A549 (cell line): ENCODE results near the gene ADCYAP1R1. TPM values are rescaled to one million over a fixed set of nuclear protein-coding genes. Genes with fewer than 3 reads are reported as not detected.

Experiments
- ATAC-seq, 2 experiments: fragments of 200-7000 bp in 1 of 2; fragments of >200 bp in 1 of 2; cut with Nextera tagmentation in 1 of 2; cut with Tn5 transposase in 1 of 2; 3 replicates each; pipeline versions ENCODE4 v1.8.0 to v1.9.1; 2018 to 2020; ENCODE audit warnings: mild to moderate bottlenecking in 1 of 2, moderate library complexity in 1 of 2
- CTCF ChIA-PET: fragments of 300-600 bp; sonication (Branson Sonifier 250); formaldehyde crosslinking; extraction: SDS; loops from one replicate; lab custom pipeline; 2021; ENCODE audit warnings: antibody characterized with exemption, inconsistent platforms; lab: Yijun Ruan, JAX
- POLR2A ChIA-PET: fragments of 350-600 bp; formaldehyde crosslinking; extraction: SDS; loops from one replicate; lab custom pipeline; 2021; ENCODE audit warnings: antibody characterized with exemption, inconsistent platforms; lab: Yijun Ruan, JAX
- DNase-seq, 2 experiments: peaks; one replicate each; pipeline versions ENCODE4 v3.0.0 to v3.0.0-alpha.2; 2011 to 2016; ENCODE audit warnings: low read depth in 1 of 2, low spot score in 1 of 2
- FAIRE-seq: peaks from 2 replicates; lab custom pipeline; 2011; peaks lifted over from hg19 to GRCh38; lab: Jason Lieb, UNC
- H3K27ac ChIP-seq, 2 experiments: fragments of >200 bp; sonication (Bioruptor Twin); formaldehyde crosslinking; 3 replicates each; pipeline ENCODE4 v1.5.1; 2016 to 2017
- H3K4me1 ChIP-seq: fragments of >200 bp; sonication (Bioruptor Twin); formaldehyde crosslinking; 3 replicates; pipeline ENCODE4 v1.6.1; 2016
- H3K4me2 ChIP-seq: fragments of >200 bp; sonication (Bioruptor Twin); formaldehyde crosslinking; 3 replicates; pipeline ENCODE4 v1.6.1; 2016
- H3K4me3 ChIP-seq: fragments of >200 bp; sonication (Bioruptor Twin); formaldehyde crosslinking; 3 replicates; pipeline ENCODE4 v1.5.1; 2016
- H3K9me3 ChIP-seq: fragments of >200 bp; sonication (Bioruptor Twin); formaldehyde crosslinking; 3 replicates; pipeline ENCODE4 v1.6.1; 2016
- CEBPB ChIP-seq, 2 experiments: fragments of >200 bp in 1 of 2; sonication (Bioruptor Twin) in 1 of 2; formaldehyde crosslinking in 1 of 2; IDR thresholded peaks; 2 replicates each; pipeline ENCODE4 v1.6.1; 2012 to 2016
- CHD4 ChIP-seq: fragments of 200-600 bp; sonication (generic); IDR thresholded peaks from 2 replicates; pipeline ENCODE4 v1.6.1; 2016; ENCODE audit warnings: antibody characterized with exemption, mild to moderate bottlenecking, borderline replicate concordance
- EHF ChIP-seq: fragments of 250-450 bp; sonication (Bioruptor Pico); IDR thresholded peaks from 2 replicates; pipeline ENCODE4 v1.5.0; 2020; ENCODE audit warnings: mild to moderate bottlenecking
- EHMT2 ChIP-seq: fragments of 200-600 bp; sonication (generic); IDR thresholded peaks from 2 replicates; pipeline ENCODE4 v1.6.1; 2016; ENCODE audit warnings: antibody characterized with exemption, low read depth, mild to moderate bottlenecking, moderate library complexity
- FOSL2 ChIP-seq, 2 experiments: fragments of 450-650 bp in 1 of 2; fragments of >200 bp in 1 of 2; sonication (Bioruptor Twin) in 1 of 2; formaldehyde crosslinking; IDR thresholded peaks; 2 replicates each; pipeline versions ENCODE4 v1.5.0 to v1.6.1; 2016 to 2020; ENCODE audit warnings: mild to moderate bottlenecking in 1 of 2, moderate library complexity in 1 of 2
- FOXS1 ChIP-seq: fragments of 250-450 bp; sonication (Bioruptor Pico); IDR thresholded peaks from 2 replicates; pipeline ENCODE4 v1.5.0; 2020; ENCODE audit warnings: mild to moderate bottlenecking, moderate library complexity
- HOXB5 ChIP-seq: fragments of 250-450 bp; sonication (Bioruptor Pico); IDR thresholded peaks from 2 replicates; pipeline ENCODE4 v1.5.0; 2020; ENCODE audit warnings: mild to moderate bottlenecking, moderate library complexity
- KDM5A ChIP-seq: fragments of 200-600 bp; sonication (generic); IDR thresholded peaks from 2 replicates; pipeline ENCODE4 v1.6.1; 2016; ENCODE audit warnings: antibody characterized with exemption, mild to moderate bottlenecking
- POLR2AphosphoS2 ChIP-seq: conservative IDR thresholded peaks from 2 replicates; pipeline ENCODE4 v1.6.1; 2012; ENCODE audit warnings: low read length, improper control_type of control experiment, inconsistent platforms
- RFX5 ChIP-seq: fragments of 450-650 bp; IDR thresholded peaks from 2 replicates; pipeline ENCODE4 v1.7.1; 2014; ENCODE audit warnings: antibody characterized with exemption, mild to moderate bottlenecking, moderate library complexity
- SREBF2 ChIP-seq: fragments of 450-650 bp; IDR thresholded peaks from 2 replicates; pipeline ENCODE4 v1.6.1; 2014; ENCODE audit warnings: mild to moderate bottlenecking, moderate library complexity
- ZSCAN20 ChIP-seq: fragments of 250-450 bp; sonication (Bioruptor Pico); IDR thresholded peaks from 2 replicates; pipeline ENCODE4 v1.8.0; 2022; ENCODE audit warnings: mild to moderate bottlenecking, moderate library complexity
- WGBS: methylation state at CpG from one replicate; pipeline ENCODE4 v1.1.6; 2017; ENCODE audit errors: missing lambda C conversion rate; 5-methylcytosine and 5-hydroxymethylcytosine counted together
- polyA plus RNA-seq, 4 experiments: library from polyadenylated mRNA; depleted of rRNA in 3 of 4; stranded (reverse); fragments of >200 nt; fragmentation: RNase III in 1 of 4; extraction: RNeasy Plus Mini Kit Qiagen cat#74134 plus additional on column Dnase treatment in 1 of 4; gene quantifications; 2 replicates in 3 of 4; 3 replicates in 1 of 4; pipeline ENCODE4 v1.2.3, GENCODE V29; 2011 to 2017
- TF ChIP-seq, protein P1 (sequence below): fragments of >200 bp; sonication (Bioruptor Twin); formaldehyde crosslinking; IDR thresholded peaks from 2 replicates; pipeline ENCODE4 v1.6.1; 2016
- TF ChIP-seq, protein P2 (sequence below): fragments of 250-450 bp; sonication (Bioruptor Pico); IDR thresholded peaks from 2 replicates; pipeline ENCODE4 v1.5.0; 2020; ENCODE audit warnings: low read depth, mild to moderate bottlenecking, moderate library complexity
- TF ChIP-seq, protein P3 (sequence below): fragments of 150-350 bp; IDR thresholded peaks from 2 replicates; pipeline ENCODE4 v1.6.1; 2014; ENCODE audit warnings: low read depth, mild to moderate bottlenecking, low read length

The ADCYAP1R1 gene
- polyA plus RNA-seq, 2 of the 4 experiments (the other 2 are of a cell fraction), result 0.01 TPM; not detected in 1

DNA sequence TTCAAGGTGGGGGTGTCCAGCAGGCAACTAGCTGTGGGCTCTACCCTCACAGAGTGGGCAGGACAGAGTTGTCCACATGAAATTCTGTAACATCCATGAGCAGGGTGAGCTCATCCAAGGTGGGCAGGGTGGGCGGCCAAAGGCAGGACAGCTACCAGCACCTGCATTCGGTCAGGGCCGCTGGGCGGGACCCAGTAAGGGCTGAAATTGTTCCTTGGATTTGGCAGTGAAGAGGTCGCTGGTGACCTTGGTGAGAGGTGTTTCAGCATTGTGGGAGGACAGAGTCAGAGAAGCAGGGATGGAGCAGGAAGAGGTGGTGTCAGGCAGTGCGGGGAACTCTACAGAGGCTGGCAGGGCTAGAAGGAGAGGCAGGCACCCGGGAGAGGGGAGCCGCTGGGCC lies 23.9 kb downstream of the ADCYAP1R1 start:
- ATAC-seq (no peak), FAIRE-seq (no peak), DNase-seq (no peak)
- H3K9me3 ChIP-seq, result no peaks in the 10 kb centered on the region
- H3K27ac ChIP-seq, result no peak overlapping the region
- CTCF ChIA-PET, result interaction anchor here (0.5 to 2.2 kb wide), 4 partner anchors 10 to 137 kb away, joined by 3 to 6 read pairs (median 4); no protein-coding TSS in a partner anchor
- WGBS, result 34% methylated on average over 7 of the region's 8 CpGs
- no peaks in the 10 kb centered on the region for H3K4me1 ChIP-seq
- POLR2A ChIA-PET, result no interaction called here
- no peak overlapping the region for H3K4me3 ChIP-seq
- no peak overlapping the region for H3K4me2 ChIP-seq
- TF ChIP-seq FOSL2 (IDR thresholded peaks at IDR 0.05) (no peak), FOSL2 (CRISPR knock-in tag; IDR thresholded peaks at IDR 0.05) (no peak), EHMT2 (no peak), KDM5A (no peak), CHD4 (no peak), ZSCAN20 (CRISPR knock-in tag) (no peak), POLR2AphosphoS2 (no peak), SREBF2 (no peak)

DNA sequence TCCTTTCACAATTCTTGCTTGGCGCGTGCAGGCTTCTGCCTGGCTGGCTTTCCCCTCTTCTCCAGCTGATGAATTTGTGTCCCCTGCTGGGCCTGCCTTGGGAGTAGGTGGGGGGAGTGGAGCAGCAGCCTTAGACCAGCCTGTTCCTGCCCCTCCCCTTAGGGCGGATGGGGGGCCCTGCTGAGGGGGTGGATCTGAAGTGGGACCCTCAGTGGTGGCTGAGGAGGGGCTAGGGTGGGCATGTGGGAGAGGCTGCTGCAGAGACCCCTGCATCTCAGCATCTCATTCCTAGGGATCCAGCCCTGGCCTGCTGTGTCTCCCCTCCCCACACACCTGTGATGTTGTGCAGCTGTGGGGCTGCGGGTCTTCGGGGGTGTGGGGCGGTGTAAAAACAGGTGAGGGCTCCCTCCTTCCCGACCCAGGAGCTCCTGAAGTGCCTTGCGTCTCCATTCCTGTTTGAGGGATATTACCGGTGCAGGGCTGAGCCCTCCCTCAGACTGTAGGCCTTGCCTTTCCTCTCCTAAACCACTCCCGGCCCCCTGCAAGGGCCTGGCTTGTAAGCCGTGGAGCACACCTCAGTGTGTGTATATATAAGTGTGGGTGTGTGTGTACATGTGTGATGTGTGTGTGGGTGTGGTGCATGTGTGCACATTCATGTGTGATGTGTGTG lies 24.7 kb downstream of the ADCYAP1R1 start:
- FAIRE-seq (no peak), ATAC-seq (no peak), DNase-seq (no peak)
- TF ChIP-seq SREBF2 (no peak), EHF (CRISPR knock-in tag) (no peak), CEBPB (IDR thresholded peaks at IDR 0.05) (no peak), RFX5 (no peak), FOXS1 (CRISPR knock-in tag) (no peak)
- TF ChIP-seq, protein P1, sequence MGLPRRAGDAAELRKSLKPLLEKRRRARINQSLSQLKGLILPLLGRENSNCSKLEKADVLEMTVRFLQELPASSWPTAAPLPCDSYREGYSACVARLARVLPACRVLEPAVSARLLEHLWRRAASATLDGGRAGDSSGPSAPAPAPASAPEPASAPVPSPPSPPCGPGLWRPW, result no peak
- TF ChIP-seq, protein P2, sequence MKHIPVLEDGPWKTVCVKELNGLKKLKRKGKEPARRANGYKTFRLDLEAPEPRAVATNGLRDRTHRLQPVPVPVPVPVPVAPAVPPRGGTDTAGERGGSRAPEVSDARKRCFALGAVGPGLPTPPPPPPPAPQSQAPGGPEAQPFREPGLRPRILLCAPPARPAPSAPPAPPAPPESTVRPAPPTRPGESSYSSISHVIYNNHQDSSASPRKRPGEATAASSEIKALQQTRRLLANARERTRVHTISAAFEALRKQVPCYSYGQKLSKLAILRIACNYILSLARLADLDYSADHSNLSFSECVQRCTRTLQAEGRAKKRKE (CRISPR knock-in tag), result no peak
- CTCF ChIA-PET, result interaction anchor here (0.5 to 2.2 kb wide), 5 partner anchors 10 to 137 kb away, joined by 3 to 6 read pairs (median 3); no protein-coding TSS in a partner anchor
- Histone ChIP-seq H3K9me3 (no peaks in the 10 kb centered on the region), H3K4me2 (no peak overlapping the region), H3K4me1 (no peaks in the 10 kb centered on the region), H3K27ac (no peak overlapping the region), H3K4me3 (no peak overlapping the region)
- 29% methylated on average over 8 of the region's 11 CpGs for WGBS
- POLR2A ChIA-PET, result no interaction called here

DNA sequence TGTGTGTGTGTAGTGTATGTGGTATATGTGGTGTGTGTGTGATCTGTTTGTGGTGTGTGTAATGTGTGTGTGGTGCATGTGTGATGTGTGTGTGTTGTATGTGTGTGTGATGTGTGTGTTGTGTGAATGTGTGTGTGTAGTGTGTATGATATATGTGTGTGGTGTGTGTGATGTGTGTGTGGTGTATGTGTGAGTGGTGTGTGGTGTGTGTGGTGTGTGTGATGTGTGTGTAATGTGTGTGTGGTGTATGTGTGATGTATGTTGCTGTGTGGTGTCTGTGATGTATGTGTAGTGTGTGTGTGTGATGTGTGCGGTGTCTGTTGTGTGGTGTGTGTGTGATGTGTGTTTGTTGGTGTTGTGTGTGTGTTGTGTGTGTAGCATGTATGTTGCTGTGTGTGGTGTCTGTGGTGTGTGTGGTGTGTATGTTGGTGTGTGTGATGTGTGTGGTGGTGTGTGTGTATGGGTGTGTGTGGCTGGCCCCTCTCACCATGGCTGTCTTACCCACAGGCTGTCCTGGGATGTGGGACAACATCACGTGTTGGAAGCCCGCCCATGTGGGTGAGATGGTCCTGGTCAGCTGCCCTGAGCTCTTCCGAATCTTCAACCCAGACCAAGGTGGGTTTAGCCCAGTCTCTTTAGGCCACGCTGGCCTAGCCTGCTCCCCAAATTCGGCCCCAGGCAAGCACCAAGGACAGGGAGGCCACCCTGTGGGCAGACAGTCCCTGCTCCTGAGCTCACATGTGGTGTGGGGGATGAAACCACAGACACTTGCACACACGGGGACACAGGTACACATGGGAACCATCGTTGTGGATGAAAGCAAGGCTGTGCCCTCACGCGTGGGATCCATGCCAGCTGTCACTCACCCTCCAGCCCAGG lies 25.6 kb downstream of the ADCYAP1R1 start:
- Histone ChIP-seq H3K27ac (no peak overlapping the region), H3K4me3 (no peak overlapping the region), H3K4me2 (no peak overlapping the region), H3K9me3 (no peaks in the 10 kb centered on the region), H3K4me1 (no peaks in the 10 kb centered on the region)
- POLR2A ChIA-PET, result no interaction called here
- ATAC-seq (no peak), DNase-seq (no peak), FAIRE-seq (no peak)
- 50% methylated on average over 7 of the region's 10 CpGs for WGBS
- CTCF ChIA-PET, result interaction anchor here (1.0 to 1.4 kb wide), 2 partner anchors 19 to 45 kb away, joined by 3 read pairs; no protein-coding TSS in a partner anchor
- TF ChIP-seq HOXB5 (CRISPR knock-in tag) (no peak), KDM5A (no peak)
- TF ChIP-seq, protein P3, sequence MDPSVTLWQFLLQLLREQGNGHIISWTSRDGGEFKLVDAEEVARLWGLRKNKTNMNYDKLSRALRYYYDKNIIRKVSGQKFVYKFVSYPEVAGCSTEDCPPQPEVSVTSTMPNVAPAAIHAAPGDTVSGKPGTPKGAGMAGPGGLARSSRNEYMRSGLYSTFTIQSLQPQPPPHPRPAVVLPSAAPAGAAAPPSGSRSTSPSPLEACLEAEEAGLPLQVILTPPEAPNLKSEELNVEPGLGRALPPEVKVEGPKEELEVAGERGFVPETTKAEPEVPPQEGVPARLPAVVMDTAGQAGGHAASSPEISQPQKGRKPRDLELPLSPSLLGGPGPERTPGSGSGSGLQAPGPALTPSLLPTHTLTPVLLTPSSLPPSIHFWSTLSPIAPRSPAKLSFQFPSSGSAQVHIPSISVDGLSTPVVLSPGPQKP, result no peak
